ENCODE data around the gene FAM118A.

Gene FAM118A

GRCh38 chr22:45278125-45278524 is 31.6 kb upstream of the FAM118A start:
- Histone ChIP-seq H3K4me2 (peak overlapping the region in 4 of 11 experiments; percentile 63 to 84 (median 77); a peak in 6 of 22 replicates), H3K27me3 (no peaks in the 10 kb centered on the region), H3K9me3 (replicated peaks in 1 of 11) (no peaks in the 10 kb centered on the region), H3K4me3 (no peak overlapping the region), H3K4me1 (peaks cover 10 to 54% (median 38%) of the 10 kb centered on the region in 10 experiments), H3K36me3 (no peaks in the 10 kb centered on the region), H4K20me1 (no peaks in the 10 kb centered on the region), H3K9ac (no peak overlapping the region), H3K27ac (peak overlapping the region in 4 of 11 experiments; percentile 33 to 86 (median 82); a peak in 5 of 22 replicates)
- TF ChIP-seq Cebpa-rat (IDR thresholded peaks at IDR 0.05), result no peak

- H3K4me2 ChIP-seq, result peak overlapping the region in 8 of 11 experiments; percentile 49 to 84 (median 70); a peak in 15 of 22 replicates
- peaks cover 18 to 63% (median 43%) of the 10 kb centered on the region in 10 experiments for H3K4me1 ChIP-seq
- H3K4me3 ChIP-seq, result 0 out of 20 replicates have a peak overlapping the region, but pooled peaks of 1 of the 10 experiments have one; percentile 38
- H3K9ac ChIP-seq, result peak overlapping the region in 6 of 11 experiments; percentile 28 to 74 (median 65); a peak in 7 of 22 replicates
- peaks cover 0 to 14% (median 8%) of the 10 kb centered on the region in 11 experiments; a peak in 16 of 22 replicates for H3K27me3 ChIP-seq
- TF ChIP-seq Cebpa-rat (IDR thresholded peaks at IDR 0.05), result no peak
- H4K20me1 ChIP-seq, result no peaks in the 10 kb centered on the region
- peak overlapping the region in 8 of 11 experiments; percentile 56 to 86 (median 83); a peak in 16 of 22 replicates for H3K27ac ChIP-seq
- H3K36me3 ChIP-seq, result no peaks in the 10 kb centered on the region
- H3K9me3 ChIP-seq (replicated peaks in 1 of 11), result no peaks in the 10 kb centered on the region
These were observed 29.1 kb upstream of the FAM118A start for GRCh38 chr22:45280587-45280980.

DNA sequence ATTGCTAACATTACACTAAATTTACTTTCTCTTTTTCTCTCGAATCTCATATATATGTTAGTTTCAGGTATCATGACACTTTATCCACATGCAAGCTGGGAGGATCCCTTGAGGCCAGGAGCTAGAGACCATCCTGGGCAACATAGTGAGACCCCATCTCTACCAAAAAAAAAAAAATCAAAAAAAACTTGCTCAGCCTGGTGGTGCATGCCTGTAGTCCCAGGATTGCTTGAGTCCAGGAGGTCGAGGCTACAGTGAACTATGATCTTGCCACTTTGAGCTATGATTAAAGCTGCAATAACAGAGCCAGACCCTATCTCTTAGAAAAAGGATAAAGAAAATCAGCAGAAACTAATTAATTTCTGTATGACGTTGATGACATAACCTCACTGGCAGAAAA is 28.7 kb upstream of the FAM118A start:
- H3K27me3 ChIP-seq, result peaks cover 0 to 15% (median 8%) of the 10 kb centered on the region in 11 experiments; a peak in 16 of 22 replicates
- H3K9me3 ChIP-seq (replicated peaks in 1 of 11), result no peaks in the 10 kb centered on the region
- H3K4me3 ChIP-seq, result no peak overlapping the region
- peak overlapping the region in 1 of 11 experiments; percentile 74; a peak in 1 of 22 replicates for H3K9ac ChIP-seq
- peak overlapping the region in 6 of 11 experiments; percentile 63 to 84 (median 77); a peak in 9 of 22 replicates for H3K4me2 ChIP-seq
- peak overlapping the region in 5 of 11 experiments; percentile 78 to 86 (median 84); a peak in 10 of 22 replicates for H3K27ac ChIP-seq
- H3K4me1 ChIP-seq, result peaks cover 18 to 67% (median 46%) of the 10 kb centered on the region in 10 experiments
- H4K20me1 ChIP-seq, result no peaks in the 10 kb centered on the region
- no peaks in the 10 kb centered on the region for H3K36me3 ChIP-seq
- TF ChIP-seq Cebpa-rat (IDR thresholded peaks at IDR 0.05), result no peak

- TF ChIP-seq Cebpa-rat (IDR thresholded peaks at IDR 0.05), result no peak
- H3K4me1 ChIP-seq, result peaks cover 35 to 85% (median 68%) of the 10 kb centered on the region in 10 experiments
- H3K27ac ChIP-seq, result peak within 1 kb of the TSS; percentile 19 to 95 (median 92); a peak in 18 of 22 replicates
- H3K9me3 ChIP-seq (replicated peaks in 1 of 11), result peaks cover 0 to 6% (median 0%) of the 10 kb centered on the region in 11 experiments; a peak in 2 of 22 replicates
- H3K27me3 ChIP-seq, result peaks cover 0 to 15% (median 8%) of the 10 kb centered on the region in 11 experiments; a peak in 16 of 22 replicates
- H3K4me2 ChIP-seq, result peak within 1 kb of the TSS; percentile 55 to 90 (median 76)
- H4K20me1 ChIP-seq, result no peaks in the 10 kb centered on the region
- H3K4me3 ChIP-seq, result peak within 1 kb of the TSS in 5 of 10 experiments; percentile 32 to 50 (median 39); a peak in 10 of 20 replicates
- no peaks in the 10 kb centered on the region for H3K36me3 ChIP-seq
- peak within 1 kb of the TSS in 9 of 11 experiments; percentile 6 to 79 (median 54); a peak in 15 of 22 replicates for H3K9ac ChIP-seq
These were observed 24.9 kb upstream of the FAM118A start, which contains the start of gene UPK3A for GRCh38 chr22:45284705-45285262. UPK3A (plus strand) TSS chr22:45284949; CDS start chr22:45285014, 65 bp downstream.

- Histone ChIP-seq H3K27me3 (peaks cover 0 to 15% (median 8%) of the 10 kb centered on the region in 11 experiments; a peak in 16 of 22 replicates), H3K4me1 (peaks cover 33 to 85% (median 68%) of the 10 kb centered on the region in 10 experiments), H3K4me3 (peak overlapping the region in 2 of 10 experiments; percentile 32 to 46; a peak in 3 of 20 replicates), H3K9ac (peak overlapping the region in 7 of 11 experiments; percentile 6 to 79 (median 54); a peak in 11 of 22 replicates), H3K9me3 (replicated peaks in 1 of 11) (peaks cover 0 to 6% (median 0%) of the 10 kb centered on the region in 11 experiments; a peak in 2 of 22 replicates), H3K4me2 (peak overlapping the region; percentile 55 to 90 (median 76); a peak in 21 of 22 replicates), H3K36me3 (no peaks in the 10 kb centered on the region), H4K20me1 (no peaks in the 10 kb centered on the region), H3K27ac (peak overlapping the region in 10 of 11 experiments; percentile 19 to 95 (median 93); a peak in 17 of 22 replicates)
- no peak for TF ChIP-seq Cebpa-rat (IDR thresholded peaks at IDR 0.05)
These were observed 24.3 kb upstream of the FAM118A start for GRCh38 chr22:45285263-45286058.

- Histone ChIP-seq H3K36me3 (no peaks in the 10 kb centered on the region), H3K4me2 (peak overlapping the region; percentile 46 to 90 (median 77); a peak in 21 of 22 replicates), H3K27me3 (peaks cover 0 to 15% (median 8%) of the 10 kb centered on the region in 11 experiments; a peak in 16 of 22 replicates), H3K9me3 (replicated peaks in 1 of 11) (peaks cover 0 to 8% (median 0%) of the 10 kb centered on the region in 11 experiments; a peak in 2 of 22 replicates), H3K4me3 (no peak overlapping the region), H3K4me1 (peaks cover 48 to 86% (median 79%) of the 10 kb centered on the region in 10 experiments), H4K20me1 (no peaks in the 10 kb centered on the region), H3K9ac (peak overlapping the region; percentile 10 to 80 (median 74); a peak in 16 of 22 replicates), H3K27ac (peak overlapping the region; percentile 82 to 95 (median 92); a peak in 21 of 22 replicates)
- TF ChIP-seq Cebpa-rat (IDR thresholded peaks at IDR 0.05), result no peak
These were observed 22.7 kb upstream of the FAM118A start for GRCh38 chr22:45286854-45287551.

- Histone ChIP-seq H3K4me2 (peak overlapping the region in 9 of 11 experiments; percentile 63 to 90 (median 81); a peak in 17 of 22 replicates), H3K27ac (peak overlapping the region in 10 of 11 experiments; percentile 22 to 95 (median 93); a peak in 17 of 22 replicates), H3K9ac (peak overlapping the region in 6 of 11 experiments; percentile 16 to 79 (median 26); a peak in 5 of 22 replicates), H3K4me1 (peaks cover 56 to 100% (median 97%) of the 10 kb centered on the region in 10 experiments), H3K4me3 (no peak overlapping the region), H4K20me1 (no peaks in the 10 kb centered on the region), H3K27me3 (peaks cover 0 to 3% (median 0%) of the 10 kb centered on the region in 11 experiments; a peak in 1 of 22 replicates), H3K36me3 (no peaks in the 10 kb centered on the region), H3K9me3 (replicated peaks in 1 of 11) (peaks cover 0 to 14% (median 0%) of the 10 kb centered on the region in 11 experiments; a peak in 2 of 22 replicates)
- no peak for TF ChIP-seq Cebpa-rat (IDR thresholded peaks at IDR 0.05)
These were observed 19.3 kb upstream of the FAM118A start for GRCh38 chr22:45290410-45290936.

Measured in BLaER1 treated with 17β-estradiol and CSF1 and Interleukin-3, amounts not matched to agents 10 nM and 100 nM (cell line).